Measurements from ENCODE around the gene ZNF343. TPM values are rescaled to one million over a fixed set of nuclear protein-coding genes. Genes with fewer than 3 reads are reported as not detected.

Gene ZNF343
- total and polyA plus RNA-seq, 2 of the 8 experiments (the other 6 are each of a cell fraction or from before 2014, with no cell fraction given), result 1.8 to 5.0 TPM

DNA sequence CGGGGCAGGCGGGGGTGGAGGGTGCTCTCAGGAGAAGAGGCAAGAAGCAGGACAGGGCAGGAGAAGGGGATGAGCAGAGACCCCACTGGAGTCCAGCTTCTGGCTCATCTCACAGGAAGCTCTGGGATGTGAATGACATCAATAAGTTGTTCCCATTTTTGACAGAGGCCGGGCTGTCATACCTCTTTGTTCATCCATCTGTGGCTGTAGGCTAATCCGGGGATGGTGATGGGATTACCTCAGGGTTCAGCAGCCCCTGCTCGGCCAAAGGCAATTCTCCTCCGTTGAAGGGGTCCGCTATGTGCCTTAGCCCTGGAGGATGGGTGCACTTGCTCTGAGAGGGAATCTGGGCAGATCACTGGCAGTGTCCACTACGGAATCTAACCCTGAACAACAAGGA lies 24.4 kb upstream of the ZNF343 start (continued):
- TF ChIP-seq JUN (IDR thresholded peaks at IDR 0.05; ENCODE audit: low read depth, low read length), result no peak
- TF ChIP-seq BRCA1 (IDR thresholded peaks at IDR 0.05; ENCODE audit: low read depth, low read length), result no peak
- TF ChIP-seq TAF7 (optimal IDR thresholded peaks at IDR 0.05; ENCODE audit: borderline replicate concordance, low read depth, low read length), result no peak
- no peak for TF ChIP-seq SP4 (IDR thresholded peaks at IDR 0.05; ENCODE audit: low read length)
- TF ChIP-seq BCL11A (IDR thresholded peaks at IDR 0.05; ENCODE audit: low read depth in 2 of 2, low read length in 2 of 2), result no peak
- TF ChIP-seq CHD2 (IDR thresholded peaks at IDR 0.05; ENCODE audit: low read length), result no peak

All from H1 (cell line).